OCI-LY3 (cell line): Measurements from ENCODE around the gene GFAP.

Experiments used
- H2AFZ ChIP-seq: fragments of 200-600, 300-600 bp; shearing (Covaris generic); 2 replicates; pipeline ENCODE4 v1.6.0; 2014; ENCODE audit warnings: antibody characterized with exemption, low read depth, low read length
- H3K27ac ChIP-seq: fragments of 200-600, 300-600 bp; sonication (generic); 2 replicates; pipeline ENCODE4 v1.5.1; 2014; ENCODE audit warnings: mild to moderate bottlenecking, low read length, moderate library complexity, mixed read lengths
- H3K27me3 ChIP-seq: fragments of 200-600, 300-600 bp; sonication (generic); 2 replicates; pipeline ENCODE4 v1.6.1; 2014; ENCODE audit warnings: low read depth, low read length, mixed read lengths
- H3K36me3 ChIP-seq: fragments of 200-600, 300-600 bp; sonication (generic); replicated peaks from 2 replicates; pipeline ENCODE3; 2014; ENCODE audit warnings: low read depth, low read length, mixed read lengths
- H3K4me1 ChIP-seq: fragments of 300-600, 200-600 bp; sonication (generic); 2 replicates; pipeline ENCODE4 v1.6.1; 2014; ENCODE audit warnings: low read length, mixed read lengths
- H3K4me2 ChIP-seq: fragments of 200-600, 300-600 bp; sonication (generic); 2 replicates; pipeline ENCODE4 v1.6.1; 2014; ENCODE audit warnings: low read length, mixed read lengths
- H3K4me3 ChIP-seq: fragments of 300-600, 200-600 bp; sonication (generic); 2 replicates; pipeline ENCODE4 v1.5.1; 2014; ENCODE audit warnings: antibody characterized with exemption, mild to moderate bottlenecking, low read length, moderate library complexity
- H3K79me2 ChIP-seq: fragments of 300-600, 200-600 bp; shearing (Covaris generic); 2 replicates; pipeline ENCODE4 v1.6.1; 2014; ENCODE audit warnings: mild to moderate bottlenecking, low read length, mixed read lengths
- H3K9ac ChIP-seq: fragments of 300-600, 200-600 bp; shearing (Covaris generic); 2 replicates; pipeline ENCODE4 v1.6.0; 2014; ENCODE audit warnings: mild to moderate bottlenecking, low read length, moderate library complexity
- H3K9me3 ChIP-seq: fragments of 200-600, 300-600 bp; shearing (Covaris generic); 2 replicates; pipeline ENCODE4 v1.6.1; 2014; ENCODE audit warnings: low read length, mixed read lengths; ENCODE audit not compliant: insufficient read depth
- H4K20me1 ChIP-seq: fragments of 200-600, 300-600 bp; sonication (generic); 2 replicates; pipeline ENCODE4 v1.6.1; 2016; ENCODE audit warnings: low read length, mixed read lengths; ENCODE audit not compliant: insufficient read depth
- CTCF ChIP-seq: fragments of 200-600, 300-600 bp; sonication (generic); IDR thresholded peaks from 2 replicates; pipeline ENCODE4 v1.5.1; 2014; ENCODE audit warnings: antibody characterized with exemption, low read length, low read depth
- EZH2phosphoT487 ChIP-seq: fragments of 200-600 bp; shearing (Covaris generic); IDR thresholded peaks from 2 replicates; pipeline ENCODE4 v1.6.1; 2018; ENCODE audit warnings: antibody characterized with exemption, mixed run types, low read depth

Gene GFAP

GRCh38 chr17:44959821-44960531 lies 44.7 kb upstream of the GFAP start:
- no peak overlapping the region for H3K4me2 ChIP-seq
- no peaks in the 10 kb centered on the region for H3K79me2 ChIP-seq
- no peak overlapping the region for H2AFZ ChIP-seq
- H4K20me1 ChIP-seq: no peaks in the 10 kb centered on the region
- H3K9me3 ChIP-seq: no peaks in the 10 kb centered on the region
- peaks cover 5% of the 10 kb centered on the region; the same call in 1 of the 2 replicates for H3K4me1 ChIP-seq
- H3K27ac ChIP-seq: no peak overlapping the region
- no peaks in the 10 kb centered on the region for H3K36me3 ChIP-seq
- TF ChIP-seq CTCF (no peak), EZH2phosphoT487 (no peak)
- H3K9ac ChIP-seq: no peak overlapping the region
- peaks cover 9% of the 10 kb centered on the region; the same call in 1 of the 2 replicates for H3K27me3 ChIP-seq
- no peak overlapping the region for H3K4me3 ChIP-seq

- TF ChIP-seq CTCF: no peak
- TF ChIP-seq EZH2phosphoT487: no peak
- no peaks in the 10 kb centered on the region for H3K9me3 ChIP-seq
- peaks cover 10% of the 10 kb centered on the region; the same call in 1 of the 2 replicates for H3K4me1 ChIP-seq
- H4K20me1 ChIP-seq: no peaks in the 10 kb centered on the region
- H3K27me3 ChIP-seq: peaks cover 9% of the 10 kb centered on the region; the same call in 1 of the 2 replicates
- H3K27ac ChIP-seq: no peak overlapping the region
- H3K4me3 ChIP-seq: no peak overlapping the region
- H3K79me2 ChIP-seq: no peaks in the 10 kb centered on the region
- H2AFZ ChIP-seq: no peak overlapping the region
- H3K4me2 ChIP-seq: no peak overlapping the region
- no peak overlapping the region for H3K9ac ChIP-seq
- H3K36me3 ChIP-seq: no peaks in the 10 kb centered on the region
These were observed 42.0 kb upstream of the GFAP start for GRCh38 chr17:44956998-44957981.

GRCh38 chr17:44955674-44956425 lies 40.5 kb upstream of the GFAP start:
- Histone ChIP-seq H3K4me2 (no peak overlapping the region), H3K9ac (no peak overlapping the region), H3K4me3 (no peak overlapping the region), H3K79me2 (no peaks in the 10 kb centered on the region), H3K4me1 (peaks cover 10% of the 10 kb centered on the region; the same call in 1 of the 2 replicates), H2AFZ (no peak overlapping the region), H3K27me3 (peaks cover 9% of the 10 kb centered on the region; the same call in 1 of the 2 replicates), H4K20me1 (no peaks in the 10 kb centered on the region), H3K9me3 (no peaks in the 10 kb centered on the region), H3K36me3 (no peaks in the 10 kb centered on the region), H3K27ac (no peak overlapping the region)
- TF ChIP-seq EZH2phosphoT487 (no peak), CTCF (no peak)
